ENCODE data around the gene ABL1. TPM values are rescaled to one million over a fixed set of nuclear protein-coding genes. Genes with fewer than 3 reads are reported as not detected.

The ABL1 gene
- polyA plus RNA-seq, 1 of the 3 experiments (the other 2 are of a cell fraction): 24.6 TPM

DNA sequence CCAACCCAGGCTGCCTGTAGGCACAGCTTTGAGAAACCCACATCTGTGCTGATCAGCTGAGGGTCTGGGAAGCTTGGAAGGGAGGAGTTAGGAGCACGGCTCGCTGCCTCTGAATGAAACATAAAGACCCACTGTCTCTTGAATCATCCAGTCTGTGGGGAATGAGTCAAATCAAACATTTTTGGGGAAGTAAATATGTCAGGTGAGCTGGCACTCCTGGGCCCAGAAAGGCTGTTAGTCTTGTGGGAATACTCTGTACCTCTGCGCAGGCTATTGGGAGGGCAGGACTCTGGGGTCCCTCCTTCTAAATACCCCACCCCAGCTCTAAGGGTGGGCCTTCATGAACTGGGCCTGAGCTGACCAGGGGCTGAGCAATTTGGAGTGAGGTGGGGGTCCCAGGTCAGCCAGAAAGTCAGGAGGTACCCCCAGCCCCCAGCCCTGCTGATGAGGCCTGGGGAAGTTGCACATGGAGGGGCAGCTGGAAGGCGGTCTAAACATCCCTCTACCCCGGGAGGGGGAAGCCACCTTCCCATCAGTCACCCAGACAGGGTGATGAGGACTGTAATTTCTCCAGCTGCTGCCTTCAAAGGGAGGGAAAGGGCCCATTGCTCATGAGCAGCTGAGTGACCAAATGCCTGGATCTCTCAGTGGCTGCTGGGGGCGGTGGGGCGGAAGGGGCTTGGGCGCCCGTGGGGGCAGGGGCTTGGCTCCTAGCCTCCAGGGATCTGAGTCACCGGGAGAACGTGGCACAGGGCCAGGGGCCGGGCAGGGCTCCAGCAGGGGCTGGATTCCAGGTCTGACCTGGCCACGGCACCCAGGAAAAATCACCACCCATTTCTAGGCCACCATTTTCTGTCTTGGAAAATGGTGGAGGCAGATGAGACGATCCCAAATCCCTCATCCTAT, 93.2 kb downstream of the ABL1 start:
- Histone ChIP-seq H3K79me2 (ENCODE audit: insufficient read depth) (no peaks in the 10 kb centered on the region), H3K4me3 (ENCODE audit: low read depth in 2 of 2, low read length in 1 of 2) (no peak overlapping the region), H3K9me2 (no peaks in the 10 kb centered on the region), H3K27ac (ENCODE audit: low read depth in 2 of 2, low read length in 1 of 2) (peak overlapping the region in 1 of 2 experiments; percentile 71; a peak in 2 of 4 replicates), H3K4me2 (peak overlapping the region; percentile 57), H3K36me3 (replicated peaks in 1 of 2; ENCODE audit: control insufficient read depth in 1 of 2, insufficient read depth in 2 of 2, low read length in 1 of 2) (no peaks in the 10 kb centered on the region), H3K9ac (peak overlapping the region; percentile 41; the same call in 1 of the 2 replicates), H3K4me1 (ENCODE audit: control insufficient read depth in 1 of 2, insufficient read depth in 2 of 2, low read depth in 1 of 2, low read length in 1 of 2) (peaks cover 11 to 18% of the 10 kb centered on the region in 2 experiments; a peak in 3 of 4 replicates), H2AFZ (ENCODE audit: low read depth) (peak overlapping the region; percentile 49), H3K9me3 (no peaks in the 10 kb centered on the region), H4K20me1 (ENCODE audit: insufficient read depth) (no peaks in the 10 kb centered on the region), H3F3A (replicated peaks; ENCODE audit: insufficient read depth) (peaks cover 9% of the 10 kb centered on the region), H3K27me3 (ENCODE audit: insufficient read depth) (no peaks in the 10 kb centered on the region)
- CTCF ChIA-PET: interaction anchor here (0.8 to 3.0 kb wide), 11 partner anchors 10 to 157 kb away, joined by 3 to 10 read pairs (median 4); no protein-coding TSS in a partner anchor
- POLR2A ChIA-PET: no interaction called here
- DNase-seq: peak; percentile 77
- 30% methylated on average over 4 of the region's 14 CpGs for WGBS (ENCODE audit: low lambda C conversion rate)
- TF ChIP-seq EZH2phosphoT487 (IDR thresholded peaks at IDR 0.05; ENCODE audit: borderline replicate concordance, low read depth): no peak
- TF ChIP-seq, protein P1, sequence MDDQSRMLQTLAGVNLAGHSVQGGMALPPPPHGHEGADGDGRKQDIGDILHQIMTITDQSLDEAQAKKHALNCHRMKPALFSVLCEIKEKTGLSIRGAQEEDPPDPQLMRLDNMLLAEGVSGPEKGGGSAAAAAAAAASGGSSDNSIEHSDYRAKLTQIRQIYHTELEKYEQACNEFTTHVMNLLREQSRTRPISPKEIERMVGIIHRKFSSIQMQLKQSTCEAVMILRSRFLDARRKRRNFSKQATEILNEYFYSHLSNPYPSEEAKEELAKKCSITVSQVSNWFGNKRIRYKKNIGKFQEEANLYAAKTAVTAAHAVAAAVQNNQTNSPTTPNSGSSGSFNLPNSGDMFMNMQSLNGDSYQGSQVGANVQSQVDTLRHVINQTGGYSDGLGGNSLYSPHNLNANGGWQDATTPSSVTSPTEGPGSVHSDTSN (IDR thresholded peaks at IDR 0.05): peak; percentile 74
- peak; percentile 67 for TF ChIP-seq FOSL2 (IDR thresholded peaks at IDR 0.05; ENCODE audit: borderline replicate concordance, low read depth)
- TF ChIP-seq, protein P2, sequence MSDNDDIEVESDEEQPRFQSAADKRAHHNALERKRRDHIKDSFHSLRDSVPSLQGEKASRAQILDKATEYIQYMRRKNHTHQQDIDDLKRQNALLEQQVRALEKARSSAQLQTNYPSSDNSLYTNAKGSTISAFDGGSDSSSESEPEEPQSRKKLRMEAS (IDR thresholded peaks at IDR 0.05; ENCODE audit: low read depth): peak; percentile 20
- no peak for TF ChIP-seq FOXJ3 (CRISPR knock-in tag; IDR thresholded peaks at IDR 0.05)
- peak; percentile 44 for TF ChIP-seq TCF12 (IDR thresholded peaks at IDR 0.05)
- TF ChIP-seq NFIC (IDR thresholded peaks at IDR 0.05; ENCODE audit: borderline replicate concordance): peak; percentile 96
- TF ChIP-seq, protein P3, sequence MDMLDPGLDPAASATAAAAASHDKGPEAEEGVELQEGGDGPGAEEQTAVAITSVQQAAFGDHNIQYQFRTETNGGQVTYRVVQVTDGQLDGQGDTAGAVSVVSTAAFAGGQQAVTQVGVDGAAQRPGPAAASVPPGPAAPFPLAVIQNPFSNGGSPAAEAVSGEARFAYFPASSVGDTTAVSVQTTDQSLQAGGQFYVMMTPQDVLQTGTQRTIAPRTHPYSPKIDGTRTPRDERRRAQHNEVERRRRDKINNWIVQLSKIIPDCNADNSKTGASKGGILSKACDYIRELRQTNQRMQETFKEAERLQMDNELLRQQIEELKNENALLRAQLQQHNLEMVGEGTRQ (IDR thresholded peaks at IDR 0.05; ENCODE audit: borderline replicate concordance, low read depth, low read length): no peak
- peak; percentile 66; the same call in 1 of the 2 replicates for TF ChIP-seq YY1 (IDR thresholded peaks at IDR 0.05; ENCODE audit: low read depth)
- TF ChIP-seq TEAD4 (IDR thresholded peaks at IDR 0.05; ENCODE audit: borderline replicate concordance, insufficient read depth): peak; percentile 25; the same call in 1 of the 2 replicates
- 0 out of 2 replicates have a peak, but pooled peaks have one; percentile 6 for TF ChIP-seq TAF1 (IDR thresholded peaks at IDR 0.05; ENCODE audit: borderline replicate concordance, low read depth, low read length)
- no peak for TF ChIP-seq RFX5 (IDR thresholded peaks at IDR 0.05; ENCODE audit: low read length)
- peak; percentile 53 for TF ChIP-seq JUND (IDR thresholded peaks at IDR 0.05)
- TF ChIP-seq EP300 (IDR thresholded peaks at IDR 0.05; ENCODE audit: borderline replicate concordance in 1 of 2, low read depth in 1 of 2, low read length in 1 of 2): peak in 1 of 2 experiments; percentile 25; a peak in 1 of 4 replicates

All from SK-N-SH (cell line).